Hematopoietic multipotent progenitor cell treated with erythropoietin and hydrocortisone succinate and interleukin-3 and kit ligand, for 15 days (in vitro differentiated cells): ENCODE measurements around the gene FAM236A.
"Not testable (repeated sequence)": the region's sequence is repeated elsewhere in the genome, so short reads cannot be mapped to it uniquely, and the experiment has no call there.

Experiments used
- DNase-seq: peaks from one replicate; pipeline ENCODE4 v3.0.0-alpha.2; 2015; ENCODE audit warnings: low spot score

Gene FAM236A

DNA sequence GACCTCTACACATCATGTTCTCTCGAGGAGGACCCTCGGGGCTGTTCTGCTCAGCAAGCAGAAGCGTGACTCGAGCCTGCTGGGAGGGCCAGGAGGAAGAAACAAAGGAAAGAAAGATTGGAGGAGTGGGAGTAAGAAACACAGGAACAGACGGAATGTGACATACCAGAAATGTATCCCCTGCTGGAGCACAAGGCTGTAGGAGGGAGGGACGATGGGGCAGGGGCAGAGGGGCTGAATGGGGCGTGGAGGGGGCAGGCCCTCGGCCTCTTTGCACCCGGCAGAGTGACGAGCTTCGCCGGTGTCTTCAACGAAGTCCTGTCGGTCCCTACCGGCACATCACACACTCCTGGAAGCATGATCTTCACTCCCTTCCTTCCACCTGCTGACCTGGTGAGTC is at the start of gene FAM236A:
FAM236A (plus strand) TSS at position 301 of the 400 bp plus-strand sequence; CDS start at position 358, 57 bp downstream.
- DNase-seq: not testable (repeated sequence)

DNA sequence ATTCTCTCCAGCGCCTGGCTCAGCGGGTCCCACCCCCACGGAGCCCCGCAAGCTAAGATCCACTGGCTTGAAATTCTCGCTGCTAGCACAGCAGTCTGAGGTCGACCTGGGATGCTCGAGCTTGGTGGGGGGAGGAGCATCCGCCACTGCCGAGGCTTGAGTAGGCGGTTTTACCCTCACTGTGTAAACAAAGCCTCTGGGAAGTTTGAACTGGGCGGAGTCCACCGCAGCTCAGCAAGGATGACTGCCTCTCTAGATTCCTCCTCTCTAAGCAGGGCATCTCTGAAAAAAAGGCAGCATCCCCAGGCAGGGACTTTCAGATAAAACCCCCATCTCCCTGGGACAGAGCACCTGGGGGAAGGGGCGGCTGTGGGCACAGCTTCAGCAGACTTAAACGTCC is 48.3 kb upstream of the FAM236A start:
- DNase-seq: not testable (repeated sequence)

GRCh38 chrX:72912315-72912714 is 25.7 kb upstream of the FAM236A start, which contains the start of gene FAM236C:
FAM236C (plus strand) TSS chrX:72912615; CDS start chrX:72912715, 100 bp downstream.
- not testable (repeated sequence) for DNase-seq

DNA sequence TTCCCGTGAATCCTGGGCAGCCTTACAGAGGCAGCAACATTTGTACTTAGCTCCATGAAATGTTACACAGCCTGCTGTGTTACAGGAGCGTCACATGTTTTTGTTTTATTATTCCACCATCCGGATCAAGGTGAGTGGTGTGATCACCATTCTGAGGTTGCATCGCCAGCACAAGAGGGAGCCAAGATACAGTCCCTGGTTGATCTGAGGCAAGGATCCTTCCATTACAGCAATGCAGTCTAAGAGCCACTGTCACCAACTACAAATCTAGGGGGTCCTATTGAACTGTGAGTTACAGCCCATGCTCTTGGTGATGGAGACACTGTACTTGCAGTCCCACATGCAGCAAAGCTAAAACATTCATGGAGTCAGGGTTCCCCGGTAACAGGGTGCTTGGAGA is 21.9 kb upstream of the FAM236A start:
- DNase-seq: not testable (repeated sequence)

- not testable (repeated sequence) for DNase-seq
Measured at GRCh38 chrX:72932283-72932682, 5.7 kb upstream of the FAM236A start.

DNA sequence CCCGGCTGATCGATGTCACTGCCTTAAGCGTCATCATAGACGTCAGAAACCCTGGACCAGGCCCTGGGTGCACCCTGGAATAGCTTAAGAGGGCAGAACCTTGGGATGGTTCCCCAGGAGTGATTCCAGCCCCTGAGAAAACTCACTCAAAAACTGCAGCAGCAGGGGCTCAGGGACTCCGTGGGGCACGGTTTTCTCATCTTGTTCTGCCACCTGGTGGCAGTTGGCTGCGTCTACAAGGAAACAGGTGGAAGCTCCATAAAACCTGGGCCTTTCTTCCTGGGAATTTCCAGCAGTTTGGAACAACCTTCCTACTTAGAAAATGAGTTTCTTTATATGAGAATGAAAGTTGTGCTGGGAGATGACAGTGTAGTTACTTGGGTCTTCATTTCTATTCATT is 1.6 kb upstream of the FAM236A start:
- DNase-seq: not testable (repeated sequence)

DNA sequence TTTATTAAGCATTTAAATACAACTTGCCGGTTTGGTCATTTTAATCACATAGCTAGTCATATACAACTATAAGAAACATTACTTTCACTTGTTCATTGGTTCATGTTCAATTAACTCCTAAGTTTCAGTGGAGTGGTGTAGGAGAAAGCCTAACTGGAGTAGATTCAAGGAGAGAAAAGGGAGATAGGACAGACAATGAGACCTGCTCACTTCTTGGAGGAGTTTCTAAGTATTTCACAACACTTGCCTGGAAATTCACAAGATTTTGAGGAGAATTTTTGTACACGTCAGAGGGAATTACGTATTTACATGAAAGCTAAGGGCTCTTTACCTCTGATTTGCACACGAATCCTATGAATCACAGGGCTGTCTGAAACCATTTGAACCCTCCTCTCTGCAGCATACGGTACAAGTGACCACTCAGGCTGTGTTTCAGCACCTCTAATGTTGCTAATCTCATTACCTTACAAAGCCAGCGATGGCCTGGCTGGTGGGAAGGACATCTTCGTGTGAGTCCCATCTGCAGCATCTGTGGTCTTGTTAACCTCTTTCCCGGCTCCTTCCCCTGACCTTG is 1.0 kb upstream of the FAM236A start:
- not testable (repeated sequence) for DNase-seq

DNA sequence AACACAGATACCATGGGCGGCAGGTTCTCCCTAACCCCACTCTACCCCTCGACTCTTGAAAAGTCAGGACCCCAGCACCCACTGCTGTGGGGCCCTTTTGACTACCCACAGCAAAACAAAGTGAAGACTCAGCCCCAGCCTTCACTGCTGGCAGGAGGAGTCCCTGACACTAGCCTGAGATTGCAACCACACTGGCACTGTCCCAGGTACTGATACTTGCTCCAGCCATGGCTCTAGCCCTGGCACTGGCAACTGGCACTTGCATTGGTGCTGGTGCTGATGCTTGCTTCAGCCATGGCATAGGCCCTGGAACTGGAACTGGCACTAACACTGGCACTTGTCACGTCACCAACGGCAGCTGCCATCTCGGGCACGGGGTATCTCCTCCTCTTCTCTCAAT is 4.3 kb downstream of the FAM236A start:
- DNase-seq: not testable (repeated sequence)

GRCh38 chrX:72943035-72943818 is 5.2 kb downstream of the FAM236A start:
- not testable (repeated sequence) for DNase-seq

DNA sequence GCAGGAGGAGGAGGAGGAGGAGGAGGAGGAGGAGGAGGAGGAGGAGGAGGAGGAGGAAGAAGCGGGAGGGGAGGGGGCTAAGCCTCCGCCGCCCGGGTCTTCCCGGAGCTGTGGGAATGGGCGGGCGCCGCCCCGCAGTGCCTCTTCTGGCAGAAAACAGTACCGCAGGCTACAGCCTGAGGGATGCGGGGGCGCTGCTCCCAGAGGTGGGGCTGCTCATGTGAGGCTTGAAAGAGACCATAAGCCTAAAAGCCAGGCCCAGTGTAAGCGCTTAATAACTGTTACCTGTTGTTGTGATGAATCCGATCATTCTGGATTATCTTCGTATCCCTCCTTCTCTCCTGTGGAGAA is 5.8 kb downstream of the FAM236A start, which contains the start of gene DMRTC1:
DMRTC1 (minus strand) TSS at position 19 of the 351 bp plus-strand sequence. CDS start 68,143 bp downstream, outside the sequence.
- not testable (repeated sequence) for DNase-seq

DNA sequence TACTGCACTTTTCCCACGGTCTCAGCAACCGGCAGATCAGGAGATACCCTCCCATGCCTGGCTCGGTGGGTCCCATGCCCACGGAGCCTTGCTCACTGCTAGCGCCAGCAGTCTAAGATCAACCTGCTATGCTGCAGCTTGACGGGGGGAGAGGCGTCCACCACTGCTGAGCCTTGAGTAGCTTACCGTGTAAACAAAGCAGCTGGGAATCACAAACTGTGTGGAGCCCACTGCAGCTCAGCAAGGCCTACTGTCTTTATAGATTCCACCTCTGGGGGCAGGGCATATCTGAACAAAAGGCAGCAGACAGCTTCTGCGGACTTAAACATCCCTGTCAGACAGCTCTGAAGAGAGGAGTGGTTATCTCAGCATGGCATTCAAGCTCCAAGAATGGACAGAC is 22.0 kb downstream of the FAM236A start:
- not testable (repeated sequence) for DNase-seq

- not testable (repeated sequence) for DNase-seq
Measured at GRCh38 chrX:72971859-72972258, 33.9 kb downstream of the FAM236A start.

DNA sequence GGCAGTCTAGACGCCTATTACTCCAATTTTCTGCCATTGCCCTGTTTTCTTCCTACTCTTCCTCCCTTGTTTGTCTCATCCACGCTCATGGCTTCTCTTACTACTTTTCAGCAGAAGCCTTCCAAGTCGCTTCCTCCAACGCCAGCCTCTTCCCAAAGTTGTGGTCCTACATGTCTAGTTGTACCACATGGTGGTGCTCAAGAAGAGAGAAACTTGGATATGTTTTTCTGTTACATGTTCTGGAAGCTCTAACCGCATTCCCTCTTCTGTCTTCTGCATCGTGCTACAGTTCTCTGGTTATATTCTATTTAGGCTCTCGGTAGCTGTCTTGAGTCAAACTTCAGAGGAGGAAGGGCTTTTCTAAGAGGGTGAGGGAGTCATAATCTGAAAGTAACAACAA is 36.9 kb downstream of the FAM236A start:
- DNase-seq: not testable (repeated sequence)

- not testable (repeated sequence) for DNase-seq
Measured at GRCh38 chrX:72980894-72981469, 43.0 kb downstream of the FAM236A start.
